DND-41 (cell line): ENCODE measurements around the gene UGT1A5.
"Not testable (repeated sequence)": the region's sequence is repeated elsewhere in the genome, so short reads cannot be mapped to it uniquely, and the experiment has no call there.

Experiments
- EZH2 ChIP-seq: IDR thresholded peaks from 3 replicates; pipeline ENCODE4 v1.6.1; 2012; ENCODE audit warnings: borderline replicate concordance, low read depth, mild to moderate bottlenecking, moderate library complexity, low read length, inconsistent platforms; ENCODE audit not compliant: severe bottlenecking
- TF ChIP-seq, protein P1 (sequence below): IDR thresholded peaks from 2 replicates; pipeline ENCODE4 v1.5.1; 2012; ENCODE audit warnings: borderline replicate concordance, low read length, moderate library complexity, mild to moderate bottlenecking; ENCODE audit not compliant: poor library complexity, severe bottlenecking; ENCODE audit errors: extremely low read depth

DNA sequence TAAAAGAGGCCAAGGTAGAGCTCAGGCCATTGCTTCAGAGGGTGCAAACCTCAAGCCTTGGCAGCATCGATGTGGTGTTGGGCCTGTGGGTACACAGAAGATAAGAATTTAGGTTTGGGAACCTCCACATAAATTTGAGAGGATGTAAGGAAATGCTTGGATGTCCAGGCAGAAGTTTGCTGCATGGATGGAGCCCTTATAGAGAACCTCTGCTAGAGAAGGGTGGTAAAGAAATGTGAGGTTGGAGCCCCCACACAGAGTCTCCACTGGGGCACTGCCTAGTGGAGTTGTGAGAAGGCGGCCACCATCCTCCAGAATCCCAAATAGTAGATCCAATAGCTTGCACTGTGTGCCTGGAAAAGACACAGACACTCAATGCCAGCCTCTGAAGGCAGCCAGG, 38.0 kb downstream of the UGT1A5 start:
- TF ChIP-seq, protein P1, sequence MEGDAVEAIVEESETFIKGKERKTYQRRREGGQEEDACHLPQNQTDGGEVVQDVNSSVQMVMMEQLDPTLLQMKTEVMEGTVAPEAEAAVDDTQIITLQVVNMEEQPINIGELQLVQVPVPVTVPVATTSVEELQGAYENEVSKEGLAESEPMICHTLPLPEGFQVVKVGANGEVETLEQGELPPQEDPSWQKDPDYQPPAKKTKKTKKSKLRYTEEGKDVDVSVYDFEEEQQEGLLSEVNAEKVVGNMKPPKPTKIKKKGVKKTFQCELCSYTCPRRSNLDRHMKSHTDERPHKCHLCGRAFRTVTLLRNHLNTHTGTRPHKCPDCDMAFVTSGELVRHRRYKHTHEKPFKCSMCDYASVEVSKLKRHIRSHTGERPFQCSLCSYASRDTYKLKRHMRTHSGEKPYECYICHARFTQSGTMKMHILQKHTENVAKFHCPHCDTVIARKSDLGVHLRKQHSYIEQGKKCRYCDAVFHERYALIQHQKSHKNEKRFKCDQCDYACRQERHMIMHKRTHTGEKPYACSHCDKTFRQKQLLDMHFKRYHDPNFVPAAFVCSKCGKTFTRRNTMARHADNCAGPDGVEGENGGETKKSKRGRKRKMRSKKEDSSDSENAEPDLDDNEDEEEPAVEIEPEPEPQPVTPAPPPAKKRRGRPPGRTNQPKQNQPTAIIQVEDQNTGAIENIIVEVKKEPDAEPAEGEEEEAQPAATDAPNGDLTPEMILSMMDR: not testable (repeated sequence)
- not testable (repeated sequence) for TF ChIP-seq EZH2
